NCI-H510A (cell line): ENCODE results near the gene CEPT1.

ENCODE experiments used
- DNase-seq: peaks from one replicate; lab custom pipeline; 2025; lab: John Stamatoyannopoulos, UW

The CEPT1 gene

DNA sequence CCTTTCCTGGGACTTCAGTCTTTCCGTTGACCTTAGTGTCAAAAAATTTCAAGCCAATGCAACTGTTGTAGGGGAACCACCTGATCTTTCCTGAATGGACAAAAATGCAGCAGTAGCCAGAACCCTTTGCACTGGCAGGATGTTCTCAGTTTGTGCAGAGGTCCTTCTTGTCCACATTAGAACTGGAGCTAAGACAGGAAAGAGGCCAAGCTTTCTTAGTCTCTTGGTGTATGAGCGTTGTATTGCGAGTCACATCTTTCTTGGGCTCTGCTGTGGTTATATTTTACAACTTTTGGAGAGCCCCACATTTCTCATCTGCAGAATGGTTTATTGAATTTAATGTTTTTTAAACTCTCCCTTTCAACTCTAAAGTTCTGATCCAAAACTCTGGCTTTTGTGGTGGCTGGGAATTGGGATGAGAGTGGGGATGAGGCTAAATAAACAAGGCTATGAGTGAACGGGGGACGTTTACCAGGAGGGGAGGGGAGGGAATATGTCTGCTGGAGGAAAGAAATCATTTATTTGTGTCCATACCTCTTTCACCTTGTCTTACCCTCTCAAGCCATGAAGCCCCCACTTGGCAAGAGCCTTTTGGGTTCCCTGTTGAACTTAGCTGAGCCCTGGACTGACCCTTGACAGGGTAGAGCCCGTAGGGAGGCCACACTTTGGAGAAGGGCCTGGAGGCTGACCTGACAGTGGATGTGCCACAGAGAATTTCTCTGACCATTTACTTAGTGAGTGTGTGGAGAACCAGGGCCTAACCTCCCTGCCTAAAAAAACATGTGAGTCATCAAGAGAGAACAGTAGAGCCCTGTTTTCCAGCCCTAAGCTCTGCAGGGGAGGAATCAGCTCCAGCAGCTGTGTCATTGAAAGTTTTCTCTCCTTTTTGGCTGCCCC is 88.1 kb downstream of the CEPT1 start:
- DNase-seq, result no peak

GRCh38 chr1:111228748-111229126 is 88.7 kb downstream of the CEPT1 start:
- no peak for DNase-seq

GRCh38 chr1:111232134-111232533 is 92.1 kb downstream of the CEPT1 start:
- DNase-seq, result no peak

GRCh38 chr1:111234258-111234657 is 94.2 kb downstream of the CEPT1 start:
- no peak for DNase-seq
